ENCODE results near the gene ARHGAP10. TPM values are rescaled to one million over a fixed set of nuclear protein-coding genes. Genes with fewer than 3 reads are reported as not detected.

The ARHGAP10 gene
- total RNA-seq, 2 donors from 2014 or later = 23.9 to 28.7 TPM

DNA sequence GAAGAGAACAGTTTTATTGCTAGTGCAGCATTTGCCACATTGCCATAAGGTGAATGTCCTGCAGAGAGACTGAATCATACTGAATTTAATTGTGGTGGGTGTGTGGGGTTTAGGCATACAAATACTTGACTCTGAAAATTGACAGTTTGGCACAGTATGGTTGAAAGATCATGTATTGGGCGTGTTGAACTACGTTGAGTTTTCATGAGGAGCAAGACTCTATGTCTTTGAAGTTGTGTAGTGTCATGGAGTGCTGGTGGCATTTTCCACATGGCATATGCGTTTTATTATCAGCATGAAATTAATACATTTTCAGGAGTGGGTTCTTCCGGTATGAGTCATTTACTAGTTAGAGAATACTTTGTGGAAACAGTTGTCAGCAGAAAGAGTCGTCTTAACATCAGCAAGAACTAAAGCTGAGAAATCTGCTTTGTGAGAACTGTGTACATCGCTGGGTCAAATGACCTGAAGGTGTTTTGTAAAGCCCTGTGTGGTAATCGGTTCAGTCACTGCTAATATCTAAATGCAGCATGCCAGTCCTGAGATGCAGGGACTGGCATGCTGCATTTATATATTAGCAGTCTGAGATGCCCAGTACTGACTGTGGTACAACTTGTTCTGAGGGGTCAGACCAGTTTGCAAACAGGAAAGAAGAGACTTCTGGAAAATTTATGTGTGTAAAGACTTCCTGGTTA, 50.3 kb downstream of the ARHGAP10 start:
- Histone ChIP-seq H3K36me3 (replicated peaks in 1 of 2; ENCODE audit: insufficient read depth in 1 of 2, low read depth in 2 of 2) (no peaks in the 10 kb centered on the region), H3K4me3 (no peak overlapping the region), H3K4me1 (peaks cover 3% of the 10 kb centered on the region), H3K9me3 (no peaks in the 10 kb centered on the region), H3K27ac (peak overlapping the region in 1 of 4 donors; percentile 32), H3K27me3 (no peaks in the 10 kb centered on the region)
- intact Hi-C loops (cut with DNase I) = no loop called here
- WGBS, 2 donors = 59 to 70% methylated on average over 7 of the region's 7 CpGs
- DNase-seq (no peak), ATAC-seq (peak; percentile 66)
- TF ChIP-seq POLR2A (IDR thresholded peaks at IDR 0.05) = no peak
- TF ChIP-seq, protein P1, sequence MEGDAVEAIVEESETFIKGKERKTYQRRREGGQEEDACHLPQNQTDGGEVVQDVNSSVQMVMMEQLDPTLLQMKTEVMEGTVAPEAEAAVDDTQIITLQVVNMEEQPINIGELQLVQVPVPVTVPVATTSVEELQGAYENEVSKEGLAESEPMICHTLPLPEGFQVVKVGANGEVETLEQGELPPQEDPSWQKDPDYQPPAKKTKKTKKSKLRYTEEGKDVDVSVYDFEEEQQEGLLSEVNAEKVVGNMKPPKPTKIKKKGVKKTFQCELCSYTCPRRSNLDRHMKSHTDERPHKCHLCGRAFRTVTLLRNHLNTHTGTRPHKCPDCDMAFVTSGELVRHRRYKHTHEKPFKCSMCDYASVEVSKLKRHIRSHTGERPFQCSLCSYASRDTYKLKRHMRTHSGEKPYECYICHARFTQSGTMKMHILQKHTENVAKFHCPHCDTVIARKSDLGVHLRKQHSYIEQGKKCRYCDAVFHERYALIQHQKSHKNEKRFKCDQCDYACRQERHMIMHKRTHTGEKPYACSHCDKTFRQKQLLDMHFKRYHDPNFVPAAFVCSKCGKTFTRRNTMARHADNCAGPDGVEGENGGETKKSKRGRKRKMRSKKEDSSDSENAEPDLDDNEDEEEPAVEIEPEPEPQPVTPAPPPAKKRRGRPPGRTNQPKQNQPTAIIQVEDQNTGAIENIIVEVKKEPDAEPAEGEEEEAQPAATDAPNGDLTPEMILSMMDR (IDR thresholded peaks at IDR 0.05) = no peak

DNA sequence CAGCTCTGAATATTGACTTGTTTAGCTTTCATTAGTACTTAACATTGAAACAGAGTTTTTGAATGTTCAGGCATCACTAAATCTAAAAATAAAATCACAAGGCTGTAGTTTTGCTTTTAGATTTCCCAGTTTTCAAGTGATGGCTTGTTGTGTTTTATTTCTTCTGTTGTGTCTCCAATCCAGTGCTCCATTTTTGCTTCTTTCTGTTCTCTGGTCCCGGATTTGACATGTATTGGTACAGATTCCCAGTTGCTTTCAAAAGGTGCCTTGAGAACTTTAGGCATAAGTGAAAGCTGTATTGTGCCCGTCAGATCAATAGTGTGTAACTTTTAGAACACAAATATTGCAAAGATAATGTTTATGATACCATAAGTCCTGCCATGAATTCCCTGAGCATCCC, 53.2 kb downstream of the ARHGAP10 start:
- no peak overlapping the region for H3K27ac ChIP-seq
- ATAC-seq (no peak), DNase-seq (no peak)
- 51% methylated on average over 2 of the region's 2 CpGs for WGBS, 2 donors
- no peaks in the 10 kb centered on the region for H3K36me3 ChIP-seq (replicated peaks in 1 of 2; ENCODE audit: insufficient read depth in 1 of 2, low read depth in 2 of 2)
- intact Hi-C loops (cut with DNase I) = no loop called here
- peaks cover 25% of the 10 kb centered on the region for H3K4me1 ChIP-seq
- no peaks in the 10 kb centered on the region for H3K27me3 ChIP-seq
- no peak for TF ChIP-seq POLR2A (IDR thresholded peaks at IDR 0.05)
- TF ChIP-seq, protein P1 (IDR thresholded peaks at IDR 0.05) = no peak
- no peaks in the 10 kb centered on the region for H3K9me3 ChIP-seq
- no peak overlapping the region for H3K4me3 ChIP-seq

DNA sequence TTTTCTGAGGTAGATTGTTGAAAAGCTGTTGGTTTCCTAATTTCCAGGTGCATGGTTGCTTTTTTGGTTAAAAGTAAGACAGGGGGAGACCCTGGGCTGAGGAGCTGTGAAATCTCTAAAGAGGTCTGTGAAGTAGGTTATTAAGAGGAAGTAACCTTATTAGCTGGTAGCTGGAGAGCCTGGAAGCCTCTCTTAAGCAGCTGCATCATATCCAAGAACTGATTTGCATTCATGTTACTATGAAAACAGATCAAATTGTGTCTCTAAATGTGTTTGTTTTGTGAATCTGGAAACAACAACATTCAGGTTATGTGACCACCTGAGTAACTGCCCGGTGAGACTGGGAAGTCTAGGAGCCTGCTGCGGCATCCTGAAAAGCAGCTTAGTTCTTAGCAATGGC, 54.1 kb downstream of the ARHGAP10 start:
- intact Hi-C loops (cut with DNase I) = no loop called here
- Histone ChIP-seq H3K9me3 (no peaks in the 10 kb centered on the region), H3K4me1 (peaks cover 32% of the 10 kb centered on the region), H3K27me3 (no peaks in the 10 kb centered on the region), H3K36me3 (replicated peaks in 1 of 2; ENCODE audit: insufficient read depth in 1 of 2, low read depth in 2 of 2) (no peaks in the 10 kb centered on the region), H3K4me3 (no peak overlapping the region), H3K27ac (peak overlapping the region in 1 of 4 donors; percentile 7)
- TF ChIP-seq POLR2A (IDR thresholded peaks at IDR 0.05) = no peak
- TF ChIP-seq, protein P1 (IDR thresholded peaks at IDR 0.05) = no peak
- WGBS, 2 donors = 80 to 88% methylated on average over 2 of the region's 2 CpGs
- ATAC-seq = no peak
- DNase-seq = no peak

DNA sequence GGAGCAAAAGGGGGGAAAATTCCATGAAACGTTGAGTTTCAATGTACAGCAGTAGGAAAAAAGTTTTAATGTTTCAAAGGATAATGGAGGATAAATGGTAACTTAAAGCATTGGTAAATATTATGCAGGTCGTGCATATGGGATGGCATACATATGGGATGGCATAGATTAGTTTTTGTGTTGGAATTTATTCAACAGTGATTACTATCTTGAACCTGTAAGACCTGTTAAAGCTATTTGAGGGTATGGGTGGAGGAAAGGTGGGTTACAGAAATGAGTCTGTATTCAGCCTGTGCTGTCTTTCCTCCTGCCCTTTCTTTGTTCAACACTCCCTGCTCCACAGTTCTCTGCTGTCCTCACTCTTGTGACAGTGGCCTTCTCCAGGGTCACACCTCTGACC, 54.6 kb downstream of the ARHGAP10 start:
- H3K4me1 ChIP-seq = peaks cover 34% of the 10 kb centered on the region
- WGBS, 2 donors = 55 to 58% methylated on average over 2 of the region's 2 CpGs
- TF ChIP-seq POLR2A (IDR thresholded peaks at IDR 0.05) = no peak
- TF ChIP-seq, protein P1 (IDR thresholded peaks at IDR 0.05) = no peak
- intact Hi-C loops (cut with DNase I) = no loop called here
- H3K27me3 ChIP-seq = no peaks in the 10 kb centered on the region
- H3K27ac ChIP-seq = no peak overlapping the region
- H3K4me3 ChIP-seq = no peak overlapping the region
- H3K9me3 ChIP-seq = no peaks in the 10 kb centered on the region
- DNase-seq (no peak), ATAC-seq (no peak)
- no peaks in the 10 kb centered on the region for H3K36me3 ChIP-seq (replicated peaks in 1 of 2; ENCODE audit: insufficient read depth in 1 of 2, low read depth in 2 of 2)

DNA sequence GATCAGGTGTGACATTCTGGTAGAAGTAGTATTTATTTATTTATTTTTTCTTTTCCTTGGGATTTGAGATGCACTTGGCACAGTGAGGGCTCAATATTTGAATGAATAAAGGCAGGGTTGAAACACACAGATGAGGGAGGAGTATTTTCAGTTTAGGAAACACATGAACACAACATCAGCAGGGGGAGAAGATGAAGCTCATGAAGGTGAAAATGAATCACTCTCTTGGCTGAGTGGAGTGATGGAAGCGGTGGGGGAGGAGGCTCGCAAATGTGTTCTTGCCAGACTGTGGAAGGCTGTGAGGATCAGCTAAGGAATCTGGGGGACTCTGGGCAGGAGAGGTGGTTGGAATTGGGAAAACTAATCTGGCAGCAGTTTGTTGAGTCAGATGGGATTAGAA, 55.3 kb downstream of the ARHGAP10 start:
- Histone ChIP-seq H3K36me3 (replicated peaks in 1 of 2; ENCODE audit: insufficient read depth in 1 of 2, low read depth in 2 of 2) (no peaks in the 10 kb centered on the region), H3K27ac (no peak overlapping the region), H3K4me1 (peaks cover 34% of the 10 kb centered on the region), H3K4me3 (no peak overlapping the region), H3K9me3 (no peaks in the 10 kb centered on the region), H3K27me3 (no peaks in the 10 kb centered on the region)
- ATAC-seq (no peak), DNase-seq (no peak)
- 72 to 89% methylated on average over 2 of the region's 2 CpGs for WGBS, 2 donors
- TF ChIP-seq POLR2A (IDR thresholded peaks at IDR 0.05) = no peak
- TF ChIP-seq, protein P1 (IDR thresholded peaks at IDR 0.05) = no peak
- intact Hi-C loops (cut with DNase I) = no loop called here
